Transverse colon (tissue), 4 donors: Measurements from ENCODE around the gene CHD6. TPM values are rescaled to one million over a fixed set of nuclear protein-coding genes. Genes with fewer than 3 reads are reported as not detected.

Experiments used
- DNase-seq: peaks from one replicate; pipeline ENCODE4 v3.0.0-alpha.2; 2019
- H3K27ac ChIP-seq, 4 donors: fragments of 200-600 bp; sonication (generic); 2 replicates each; pipeline ENCODE4 v1.5.1; 2016 to 2018; ENCODE audit warnings: inconsistent platforms in 4 of 4
- H3K27me3 ChIP-seq: fragments of 200-600 bp; sonication (generic); 2 replicates; pipeline ENCODE4 v1.5.1; 2017; ENCODE audit warnings: inconsistent platforms
- H3K36me3 ChIP-seq, 4 donors: fragments of 200-600 bp; sonication (generic); 2 replicates each; pipeline ENCODE4 v1.5.1; 2017 to 2019; ENCODE audit warnings: inconsistent platforms in 4 of 4
- H3K4me1 ChIP-seq, 4 donors: fragments of 200-600 bp; sonication (generic); 2 replicates each; pipeline ENCODE4 v1.5.1; 2017 to 2020; ENCODE audit warnings: inconsistent platforms in 4 of 4
- H3K4me3 ChIP-seq, 4 donors: fragments of 200-600 bp; sonication (generic); 1 replicate in 1 of 4; 2 replicates in 3 of 4; pipeline versions ENCODE4 v1.5.1 to v1.6.1; 2017 to 2019; ENCODE audit warnings: inconsistent platforms in 4 of 4
- H3K9me3 ChIP-seq, 2 donors: fragments of 200-600 bp; sonication (generic); 2 replicates each; pipeline ENCODE4 v1.5.1; 2017 to 2019; ENCODE audit warnings: inconsistent platforms in 2 of 2
- CTCF ChIP-seq, 5 experiments: fragments of 200-600 bp in 3 of 5; fragments of 450-650 bp in 2 of 5; sonication (generic) in 3 of 5; IDR thresholded peaks; 1 replicate in 2 of 5; 2 replicates in 3 of 5; pipeline ENCODE4 v1.5.1; 2016 to 2017; ENCODE audit warnings: antibody characterized with exemption in 5 of 5, inconsistent platforms in 3 of 5, mild to moderate bottlenecking in 2 of 5, moderate library complexity in 1 of 5
- EP300 ChIP-seq: sonication (generic); formaldehyde crosslinking; IDR thresholded peaks from one replicate; pipeline ENCODE4 v1.6.1; 2017; ENCODE audit warnings: antibody characterized with exemption, low read depth
- POLR2A ChIP-seq: fragments of 450-650 bp; IDR thresholded peaks from one replicate; pipeline ENCODE4 v1.6.1; 2016; ENCODE audit warnings: antibody characterized with exemption, mild to moderate bottlenecking, moderate library complexity
- POLR2AphosphoS5 ChIP-seq, 3 donors: sonication (generic); formaldehyde crosslinking; IDR thresholded peaks; one replicate each; pipeline ENCODE4 v1.6.1; 2016; ENCODE audit warnings: antibody characterized with exemption in 3 of 3
- WGBS, 2 donors: methylation state at CpG; one replicate each; pipeline ENCODE4 v1.1.5; 2018; ENCODE audit warnings: low coverage in 1 of 2; 5-methylcytosine and 5-hydroxymethylcytosine counted together
- in situ Hi-C, 4 donors: fragments of 200-750 bp; cut with MboI; loops; one replicate each; pipeline versions ENCODE4 v1.15.0 to v1.15.1; 2017; ENCODE audit warnings: low sequenced_read_pairs in 3 of 4, low pct_ligation_motif_present in 1 of 4, low pct_unique_long_range_greater_than_20kb in 1 of 4
- intact Hi-C: fragments of 100-400 bp; cut with DNase I; formaldehyde crosslinking; loops from one replicate; pipeline ENCODE4 v1.15.1; 2023; ENCODE audit warnings: low total_unique reads
- total RNA-seq, 4 donors: library from RNA; depleted of rRNA; stranded (reverse); fragments of >200 nt; gene quantifications; one replicate each; pipeline ENCODE4 v1.1.0, GENCODE V29; 2016

Gene CHD6
- total RNA-seq, 4 donors from 2014 or later = 27.3 to 42.1 (median 27.9) TPM

DNA sequence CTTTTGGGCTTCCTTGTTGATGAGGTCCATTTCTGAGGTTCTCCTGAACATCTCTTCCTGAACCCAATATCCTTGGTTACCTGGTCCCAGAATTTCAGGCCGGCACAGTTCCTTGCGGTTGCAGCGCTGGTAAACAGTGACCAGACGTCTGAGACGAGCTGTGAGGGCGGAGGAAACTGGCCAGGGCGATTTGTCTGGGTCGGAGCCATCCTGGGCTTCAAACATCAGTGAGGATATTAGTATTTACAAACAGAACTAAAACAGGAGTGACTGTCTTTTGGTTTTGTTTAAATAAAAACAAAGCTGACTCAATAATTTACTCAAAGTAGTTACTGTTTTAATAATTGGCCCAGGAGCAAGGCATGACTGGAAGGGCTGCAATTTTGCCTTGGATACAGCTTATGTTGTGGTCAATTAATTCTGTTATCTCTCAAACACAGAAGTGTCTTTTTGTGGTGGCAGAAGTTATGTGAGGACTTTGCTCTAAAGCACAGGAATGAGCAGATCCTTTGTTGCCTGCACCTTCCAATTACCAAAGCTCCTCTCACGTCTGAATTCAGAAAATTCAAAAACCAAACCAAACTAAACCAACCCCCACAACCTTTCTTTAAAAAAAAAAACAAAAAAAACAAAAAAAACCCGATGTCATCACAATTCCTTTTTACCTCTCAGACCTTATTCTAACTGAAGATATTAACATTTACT lies 192.8 kb downstream of the CHD6 start:
- Histone ChIP-seq H3K4me3 (no peak overlapping the region), H3K27ac (peak overlapping the region in 1 of 4 donors; percentile 18), H3K27me3 (no peaks in the 10 kb centered on the region), H3K9me3 (no peaks in the 10 kb centered on the region), H3K4me1 (peaks cover 0 to 9% (median 0%) of the 10 kb centered on the region in 4 donors), H3K36me3 (peaks cover 0 to 35% (median 18%) of the 10 kb centered on the region in 4 donors)
- DNase-seq = no peak
- intact Hi-C loops = no loop called here
- 54 to 75% methylated on average over 5 to 10 of the region's 10 CpGs for WGBS, 2 donors
- in situ Hi-C loops = no loop called here
- no peak for TF ChIP-seq POLR2AphosphoS5 (IDR thresholded peaks at IDR 0.05)
- no peak for TF ChIP-seq CTCF (IDR thresholded peaks at IDR 0.05)
- no peak for TF ChIP-seq EP300
- TF ChIP-seq POLR2A = no peak

DNA sequence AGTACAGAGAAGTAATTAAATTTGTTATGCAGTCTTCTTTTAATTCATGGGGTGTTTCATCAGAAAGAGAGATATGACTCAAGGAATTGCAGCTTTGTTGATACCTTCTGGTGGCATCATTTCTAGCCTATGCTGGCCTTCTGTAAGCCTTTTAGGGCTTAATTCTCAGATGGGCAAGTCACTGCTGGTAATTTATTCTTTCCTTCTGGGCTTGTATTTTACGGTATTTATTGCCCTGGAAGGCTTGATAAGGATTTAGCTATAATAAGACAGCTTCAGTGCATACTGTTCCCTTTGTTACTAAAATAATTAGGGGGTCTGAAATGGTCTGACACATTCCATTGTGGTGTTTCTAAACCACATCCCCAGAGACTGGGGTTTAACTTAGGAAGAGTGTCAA lies 193.6 kb downstream of the CHD6 start:
- Histone ChIP-seq H3K27ac (no peak overlapping the region), H3K4me3 (no peak overlapping the region), H3K4me1 (peaks cover 0 to 9% (median 0%) of the 10 kb centered on the region in 4 donors), H3K36me3 (peaks cover 0 to 33% (median 16%) of the 10 kb centered on the region in 4 donors), H3K27me3 (no peaks in the 10 kb centered on the region), H3K9me3 (no peaks in the 10 kb centered on the region)
- no peak for TF ChIP-seq POLR2AphosphoS5 (IDR thresholded peaks at IDR 0.05)
- no peak for TF ChIP-seq CTCF (IDR thresholded peaks at IDR 0.05)
- no peak for TF ChIP-seq POLR2A
- no peak for TF ChIP-seq EP300
- no peak for DNase-seq
- intact Hi-C loops (loop anchor here (5.0 kb wide), 1 partner anchor 77 kb away; no protein-coding TSS in a partner anchor), in situ Hi-C loops (no loop called here)
- WGBS, 2 donors = 71 to 78% methylated on average over 1 of the region's 1 CpG

DNA sequence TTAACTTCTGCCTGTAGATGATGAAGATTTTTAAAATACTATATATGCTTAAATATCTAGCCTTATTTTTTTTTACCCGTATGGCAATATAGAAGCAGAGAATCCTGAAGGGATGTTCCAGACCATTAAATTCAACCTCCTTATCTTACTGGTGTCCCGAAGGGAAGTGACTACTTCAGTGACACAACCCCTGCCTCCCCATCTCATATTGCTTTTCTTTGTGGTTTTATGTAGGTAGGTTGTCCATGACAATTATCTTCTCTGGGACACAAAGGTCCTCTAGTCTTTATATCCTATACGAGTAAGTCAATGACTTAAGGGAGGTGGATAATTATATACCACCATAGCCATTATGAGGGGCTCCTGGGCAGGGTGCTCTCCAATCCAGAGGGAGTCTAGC lies 194.2 kb downstream of the CHD6 start:
- H3K27ac ChIP-seq = no peak overlapping the region
- H3K27me3 ChIP-seq = no peaks in the 10 kb centered on the region
- DNase-seq = no peak
- 87 to 91% methylated on average over 3 of the region's 3 CpGs for WGBS, 2 donors
- no peaks in the 10 kb centered on the region for H3K9me3 ChIP-seq
- TF ChIP-seq POLR2A (no peak), EP300 (no peak), CTCF (IDR thresholded peaks at IDR 0.05) (no peak), POLR2AphosphoS5 (IDR thresholded peaks at IDR 0.05) (no peak)
- in situ Hi-C loops = no loop called here
- intact Hi-C loops = loop anchor here (5.0 kb wide), 1 partner anchor 77 kb away; no protein-coding TSS in a partner anchor
- peaks cover 0 to 33% (median 16%) of the 10 kb centered on the region in 4 donors for H3K36me3 ChIP-seq
- H3K4me3 ChIP-seq = no peak overlapping the region
- peaks cover 0 to 9% (median 0%) of the 10 kb centered on the region in 4 donors for H3K4me1 ChIP-seq

DNA sequence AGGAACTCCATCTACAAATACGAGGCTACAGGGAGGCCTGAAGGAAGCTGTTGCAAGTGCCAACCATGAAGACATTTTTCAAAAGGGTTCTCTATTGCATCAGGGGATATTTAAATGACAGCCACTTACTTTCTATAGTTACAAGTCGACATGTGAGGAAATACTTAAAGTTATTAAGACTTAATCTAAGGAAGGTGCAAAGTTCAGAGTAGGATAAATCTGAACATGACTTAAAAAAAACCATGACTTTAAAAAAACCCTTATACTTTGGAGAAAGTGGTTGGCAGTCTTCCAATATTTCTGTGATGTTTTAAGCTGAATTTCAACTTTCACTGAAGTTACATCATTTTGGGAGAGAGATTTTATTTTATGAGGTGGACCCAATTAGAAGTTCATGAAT lies 195.2 kb downstream of the CHD6 start:
- Histone ChIP-seq H3K36me3 (peaks cover 0 to 36% (median 18%) of the 10 kb centered on the region in 4 donors), H3K9me3 (no peaks in the 10 kb centered on the region), H3K27me3 (no peaks in the 10 kb centered on the region), H3K4me3 (no peak overlapping the region), H3K27ac (no peak overlapping the region), H3K4me1 (peaks cover 0 to 9% (median 0%) of the 10 kb centered on the region in 4 donors)
- no peak for DNase-seq
- intact Hi-C loops = loop anchor here (5.0 kb wide), 1 partner anchor 76 kb away; no protein-coding TSS in a partner anchor
- no peak for TF ChIP-seq POLR2AphosphoS5 (IDR thresholded peaks at IDR 0.05)
- TF ChIP-seq EP300 = no peak
- TF ChIP-seq CTCF (IDR thresholded peaks at IDR 0.05) = no peak
- TF ChIP-seq POLR2A = no peak
- WGBS, 2 donors = 94 to 100% methylated on average over 1 to 2 of the region's 2 CpGs
- in situ Hi-C loops = no loop called here
